NCI-H345 treated with DMSO at 0.1 percent for 48 hours (cell line): ENCODE results near the gene PRKG1.
"Not testable (repeated sequence)": the region's sequence is repeated elsewhere in the genome, so short reads cannot be mapped to it uniquely, and the experiment has no call there.

Source experiments
- DNase-seq: peaks from one replicate; lab custom pipeline; 2025; ENCODE audit not compliant: unreplicated experiment; lab: John Stamatoyannopoulos, UW

PRKG1 gene

DNA sequence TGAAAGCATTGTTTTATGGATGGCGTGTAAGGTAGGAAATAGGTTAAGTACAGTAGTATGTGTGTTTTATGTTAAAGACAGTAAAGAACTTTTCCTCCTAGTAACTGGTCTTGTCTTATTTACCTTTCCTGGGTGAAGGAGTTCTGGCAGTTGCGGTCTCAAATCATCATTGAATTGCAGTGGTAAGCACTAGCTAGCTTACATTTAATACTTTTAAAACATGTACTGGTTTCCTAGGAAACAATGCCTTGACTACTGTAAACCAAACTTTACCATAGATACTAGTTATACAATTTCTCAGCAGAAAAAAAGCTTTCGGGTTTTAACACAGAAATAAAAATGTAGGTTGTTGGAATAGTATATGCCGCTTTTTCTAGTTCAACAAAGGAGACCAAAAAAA lies 37.7 kb downstream of the PRKG1 start:
- DNase-seq: no peak

- no peak for DNase-seq
These were observed 38.7 kb downstream of the PRKG1 start for GRCh38 chr10:51113007-51113406.

DNA sequence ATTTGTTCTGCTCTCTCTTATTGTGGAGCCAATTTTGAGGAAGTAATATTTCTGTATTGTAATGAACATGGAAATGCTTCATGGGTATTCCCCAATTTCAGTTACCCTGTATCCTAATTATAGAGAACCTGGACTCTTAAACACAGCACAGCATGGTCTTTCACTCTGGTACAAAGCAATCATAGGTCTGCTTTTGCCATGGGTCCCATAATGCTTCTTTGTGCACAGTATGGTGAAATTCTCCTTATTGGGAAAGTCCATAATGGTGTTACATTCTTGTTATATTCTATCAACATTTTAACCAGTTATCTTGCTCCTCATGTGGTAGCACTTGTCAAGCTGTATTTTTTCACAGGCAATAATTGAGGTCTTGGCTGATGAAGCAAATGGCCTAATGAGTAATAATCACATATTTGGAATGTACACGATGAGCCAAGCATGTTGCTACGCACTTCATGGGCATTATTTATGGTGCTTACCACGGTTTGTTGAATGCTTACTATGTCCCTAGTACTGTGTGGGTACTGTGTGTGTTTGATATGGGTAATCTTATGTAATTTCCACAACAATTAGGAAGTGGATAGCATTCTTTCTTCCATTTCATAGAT lies 42.9 kb downstream of the PRKG1 start:
- DNase-seq: no peak

GRCh38 chr10:51117794-51118193 lies 43.5 kb downstream of the PRKG1 start:
- DNase-seq: no peak

DNA sequence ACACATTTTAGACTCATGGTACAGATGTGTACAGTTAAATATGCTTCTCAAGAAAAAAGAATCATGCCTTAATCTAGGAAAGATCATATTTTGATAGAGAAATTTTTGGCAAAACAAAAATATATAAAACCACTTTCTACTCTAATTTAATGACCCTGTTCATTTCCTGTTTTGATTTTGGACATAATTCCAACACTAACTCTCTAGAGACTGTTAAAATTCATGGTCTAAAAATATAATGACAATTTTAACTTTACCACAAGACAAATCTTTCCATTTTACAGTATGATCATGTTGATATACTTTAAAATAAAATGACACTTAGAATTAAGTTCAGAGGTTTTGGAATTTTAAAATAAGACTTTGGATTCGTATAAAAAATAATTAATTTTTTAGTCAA lies 45.2 kb downstream of the PRKG1 start:
- DNase-seq: no peak

GRCh38 chr10:51121861-51122260 lies 47.6 kb downstream of the PRKG1 start:
- DNase-seq: no peak

- no peak for DNase-seq
These were observed 50.6 kb downstream of the PRKG1 start for GRCh38 chr10:51124852-51125251.

DNA sequence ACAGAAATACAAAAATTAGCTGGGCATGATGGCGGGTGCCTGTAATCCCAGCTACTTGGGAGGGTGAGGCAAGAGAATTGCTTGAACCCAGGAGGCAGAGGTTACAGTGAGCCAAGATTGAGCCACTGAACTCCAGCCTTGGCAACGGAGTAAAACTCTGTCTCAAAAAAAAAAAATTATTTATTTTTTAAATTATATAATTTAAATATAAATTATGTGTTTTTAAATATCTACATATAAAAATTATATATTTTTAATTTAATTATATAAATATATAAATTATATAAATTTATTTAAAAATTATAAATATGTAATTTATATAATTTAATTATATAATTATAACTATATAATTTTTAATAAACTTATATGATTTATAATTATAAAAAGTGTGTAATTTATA lies 51.2 kb downstream of the PRKG1 start:
- no peak for DNase-seq

DNA sequence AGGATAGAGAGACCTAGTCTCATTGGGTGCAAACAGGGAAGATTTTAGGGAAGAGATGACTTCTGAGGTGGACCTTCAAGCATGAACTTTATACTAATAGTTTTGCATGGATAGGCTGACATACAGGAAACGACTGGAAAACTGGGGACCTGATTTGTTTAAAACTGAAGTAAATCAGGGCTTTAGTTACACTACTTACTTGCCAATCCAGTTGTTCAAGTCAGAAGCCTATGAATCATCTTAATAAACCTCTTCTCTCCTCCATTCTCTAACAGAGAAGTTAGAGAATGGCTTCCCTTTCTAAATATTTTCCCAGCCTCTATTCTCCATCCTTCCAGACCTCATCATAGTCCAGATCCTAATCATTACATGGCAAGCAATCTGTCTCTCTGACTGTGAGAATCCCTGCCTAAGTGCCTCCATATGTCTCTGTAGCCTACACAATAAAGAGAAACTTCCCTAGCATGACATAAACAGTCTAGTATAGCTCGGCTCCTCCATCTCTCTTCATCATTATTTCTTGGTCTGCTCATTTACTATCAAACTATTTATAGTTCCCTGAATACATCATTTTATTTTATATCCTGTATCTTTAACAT lies 55.8 kb downstream of the PRKG1 start:
- no peak for DNase-seq

DNA sequence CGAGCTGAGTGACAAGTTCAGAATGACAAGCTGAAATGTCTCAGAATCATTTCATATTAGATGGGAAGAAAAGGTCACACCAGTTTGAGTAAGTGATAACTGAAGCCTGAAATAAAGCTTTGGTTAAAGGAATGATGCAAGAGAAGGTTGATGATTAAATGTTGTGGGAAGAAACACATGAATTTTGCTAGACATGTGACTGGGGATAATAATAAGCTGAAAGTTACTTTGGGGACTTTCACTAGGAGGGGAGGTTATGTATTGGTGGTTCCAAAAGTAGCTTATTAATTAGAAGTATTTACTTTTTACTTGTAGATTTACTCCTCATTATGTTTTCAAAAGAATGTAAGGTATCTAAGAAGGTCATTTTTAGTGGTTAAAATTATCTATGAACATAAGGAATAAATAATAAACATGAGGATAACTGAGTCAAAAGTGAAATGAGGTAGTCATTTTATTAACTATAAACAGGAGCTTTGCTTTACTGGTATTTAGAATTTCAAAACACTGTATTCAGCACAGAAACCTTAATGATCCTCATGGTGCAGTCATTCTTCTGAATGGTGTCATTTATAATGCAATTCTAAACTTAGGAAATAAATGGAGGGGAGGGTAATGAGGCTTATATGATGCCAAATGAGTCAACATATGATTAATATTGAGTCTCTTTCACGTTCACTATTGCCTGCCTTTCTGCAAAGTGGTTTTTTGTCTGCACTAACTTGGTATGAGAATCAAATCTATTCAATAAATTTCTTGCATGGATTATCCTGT lies 63.7 kb downstream of the PRKG1 start:
- DNase-seq: no peak

- no peak for DNase-seq
These were observed 64.9 kb downstream of the PRKG1 start for GRCh38 chr10:51139176-51139575.

GRCh38 chr10:51141010-51141409 lies 66.7 kb downstream of the PRKG1 start:
- no peak for DNase-seq

- DNase-seq: no peak
These were observed 70.0 kb downstream of the PRKG1 start for GRCh38 chr10:51144161-51144781.

GRCh38 chr10:51145375-51145774 lies 71.1 kb downstream of the PRKG1 start:
- DNase-seq: no peak

- DNase-seq: no peak
These were observed 73.5 kb downstream of the PRKG1 start for GRCh38 chr10:51147644-51148399.

GRCh38 chr10:51156926-51157325 lies 82.6 kb downstream of the PRKG1 start:
- DNase-seq: no peak

DNA sequence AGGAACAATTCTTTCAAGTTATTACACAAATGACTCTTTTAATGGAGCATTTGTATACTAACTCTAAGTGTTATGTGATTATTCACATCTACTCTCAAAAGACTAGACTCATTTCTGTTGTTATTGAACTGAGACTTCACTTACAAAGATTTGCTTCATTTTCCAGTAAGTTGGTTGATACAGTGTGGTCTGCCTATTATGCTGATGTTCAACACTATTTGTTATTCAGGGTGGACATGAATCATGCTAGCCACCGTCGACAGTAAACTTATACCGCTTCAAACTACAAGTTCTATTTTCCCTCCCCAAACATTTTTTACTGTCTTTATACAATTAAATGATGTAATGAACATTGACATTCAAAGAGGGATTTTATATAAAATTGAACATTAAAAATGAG lies 84.5 kb downstream of the PRKG1 start:
- no peak for DNase-seq

DNA sequence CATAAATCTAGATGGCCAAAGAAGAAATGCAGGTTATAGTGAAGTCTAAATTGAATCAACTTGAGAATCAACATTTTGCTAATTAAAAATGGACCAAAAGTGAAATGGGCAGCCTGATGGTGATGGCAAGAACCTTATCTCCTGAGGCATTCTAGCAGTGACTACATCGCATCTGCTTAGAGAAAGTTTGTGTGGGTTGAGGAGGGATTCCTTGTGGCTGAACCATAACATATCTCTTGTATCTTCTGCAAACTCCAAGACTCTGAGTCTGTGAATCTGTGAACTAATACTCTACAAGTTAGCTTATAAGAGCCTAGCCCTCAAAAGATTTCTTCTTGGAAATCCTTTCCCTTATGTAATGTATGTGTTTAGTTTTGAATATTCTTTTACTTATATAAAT lies 85.6 kb downstream of the PRKG1 start:
- no peak for DNase-seq

DNA sequence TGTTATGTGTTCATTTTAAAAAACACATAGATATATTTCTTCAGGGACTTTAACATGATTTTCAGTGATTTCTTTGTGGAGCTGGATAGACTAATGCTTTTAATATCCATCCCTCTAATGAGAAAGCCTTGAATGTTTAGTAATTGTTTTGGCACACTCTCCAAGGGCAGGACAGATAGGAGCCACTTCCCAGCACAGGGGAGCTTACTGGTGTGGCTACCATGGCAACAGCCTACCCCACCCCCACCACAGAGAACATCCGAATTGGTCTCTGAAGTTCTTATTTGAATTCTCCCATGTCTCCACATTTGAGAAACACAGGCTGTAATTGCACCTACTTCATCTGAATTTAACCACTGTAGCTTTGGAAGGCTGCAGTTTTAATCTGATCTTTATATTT lies 87.7 kb downstream of the PRKG1 start:
- DNase-seq: no peak

DNA sequence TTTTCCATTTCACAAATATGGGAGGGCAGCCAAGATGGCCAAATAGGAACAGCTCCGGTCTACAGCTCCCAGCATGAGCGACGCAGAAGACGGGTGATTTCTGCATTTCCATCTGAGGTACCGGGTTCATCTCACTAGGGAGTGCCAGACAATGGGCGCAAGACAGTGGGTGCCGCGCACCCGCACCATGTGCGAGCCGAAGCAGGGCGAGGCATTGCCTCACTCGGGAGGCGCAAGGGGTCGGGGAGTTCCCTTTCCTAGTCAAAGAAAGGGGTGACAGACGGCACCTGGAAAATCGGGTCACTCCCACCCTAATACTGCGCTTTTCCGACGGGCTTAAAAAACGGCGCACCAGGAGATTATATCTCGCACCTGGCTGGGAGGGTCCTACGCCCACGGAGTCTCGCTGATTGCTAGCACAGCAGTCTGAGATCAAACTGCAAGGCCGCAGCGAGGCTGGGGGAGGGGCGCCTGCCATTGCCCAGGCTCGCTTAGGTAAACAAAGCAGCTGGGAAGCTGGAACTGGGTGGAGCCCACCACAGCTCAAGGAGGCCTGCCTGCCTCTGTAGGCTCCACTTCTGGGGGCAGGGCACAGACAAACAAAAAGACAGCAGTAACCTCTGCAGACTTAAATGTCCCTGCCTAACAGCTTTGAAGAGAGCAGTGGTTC lies 89.2 kb downstream of the PRKG1 start:
- not testable (repeated sequence) for DNase-seq
